ENCODE results near the gene PRKG1.

Gene PRKG1

GRCh38 chr10:52284416-52285013 lies 1210.2 kb downstream of the PRKG1 start:
- H3K9ac ChIP-seq (ENCODE audit: low read length) = no peak overlapping the region
- no peak overlapping the region for H2AFZ ChIP-seq (ENCODE audit: low read depth, low read length, severe bottlenecking)
- H3K9me2 ChIP-seq (replicated peaks; ENCODE audit: insufficient read depth, low read length) = no peaks in the 10 kb centered on the region
- TF ChIP-seq EZH2phosphoT487 (conservative IDR thresholded peaks at IDR 0.05; ENCODE audit: low read length) (no peak), CTCF (IDR thresholded peaks at IDR 0.05; ENCODE audit: insufficient read depth, low read length, poor library complexity, severe bottlenecking) (no peak)
- H3K27ac ChIP-seq (ENCODE audit: low read depth, low read length) = no peak overlapping the region
- H3F3A ChIP-seq (ENCODE audit: insufficient read depth) = no peaks in the 10 kb centered on the region
- no peaks in the 10 kb centered on the region for H3K27me3 ChIP-seq (ENCODE audit: low read length)
- H3K36me3 ChIP-seq (ENCODE audit: low read length) = no peaks in the 10 kb centered on the region
- no peak overlapping the region for H3K4me3 ChIP-seq (ENCODE audit: insufficient read depth, low read length, poor library complexity, severe bottlenecking)
- H4K20me1 ChIP-seq (ENCODE audit: low read depth, low read length) = no peaks in the 10 kb centered on the region
- no peaks in the 10 kb centered on the region for H3K79me2 ChIP-seq (ENCODE audit: insufficient read depth, low read length)
- H3K9me3 ChIP-seq (ENCODE audit: insufficient read depth, low read length) = no peaks in the 10 kb centered on the region
- H3K4me2 ChIP-seq (ENCODE audit: low read depth, low read length, poor library complexity, severe bottlenecking) = no peak overlapping the region

- Histone ChIP-seq H3K4me2 (ENCODE audit: low read depth, low read length, poor library complexity, severe bottlenecking) (no peak overlapping the region), H3K27me3 (ENCODE audit: low read length) (no peaks in the 10 kb centered on the region)
- TF ChIP-seq CTCF (IDR thresholded peaks at IDR 0.05; ENCODE audit: insufficient read depth, low read length, poor library complexity, severe bottlenecking) (no peak), EZH2phosphoT487 (conservative IDR thresholded peaks at IDR 0.05; ENCODE audit: low read length) (no peak)
Observed at GRCh38 chr10:52287866-52288265, 1213.6 kb downstream of the PRKG1 start.

GRCh38 chr10:52297747-52298146 lies 1223.5 kb downstream of the PRKG1 start:
- no peak for TF ChIP-seq EZH2phosphoT487 (conservative IDR thresholded peaks at IDR 0.05; ENCODE audit: low read length)
- TF ChIP-seq CTCF (IDR thresholded peaks at IDR 0.05; ENCODE audit: insufficient read depth, low read length, poor library complexity, severe bottlenecking) = no peak
- Histone ChIP-seq H3F3A (ENCODE audit: insufficient read depth) (no peaks in the 10 kb centered on the region), H3K4me3 (ENCODE audit: insufficient read depth, low read length, poor library complexity, severe bottlenecking) (no peak overlapping the region), H4K20me1 (ENCODE audit: low read depth, low read length) (no peaks in the 10 kb centered on the region), H3K27ac (ENCODE audit: low read depth, low read length) (no peak overlapping the region), H3K9me3 (ENCODE audit: insufficient read depth, low read length) (no peaks in the 10 kb centered on the region), H3K9me2 (replicated peaks; ENCODE audit: insufficient read depth, low read length) (no peaks in the 10 kb centered on the region), H3K9ac (ENCODE audit: low read length) (no peak overlapping the region), H3K79me2 (ENCODE audit: insufficient read depth, low read length) (no peaks in the 10 kb centered on the region), H3K27me3 (ENCODE audit: low read length) (no peaks in the 10 kb centered on the region), H2AFZ (ENCODE audit: low read depth, low read length, severe bottlenecking) (no peak overlapping the region), H3K36me3 (ENCODE audit: low read length) (no peaks in the 10 kb centered on the region), H3K4me2 (ENCODE audit: low read depth, low read length, poor library complexity, severe bottlenecking) (no peak overlapping the region)

More at GRCh38 chr10:52287866-52288265, 1213.6 kb downstream of the PRKG1 start:
- H3K9ac ChIP-seq (ENCODE audit: low read length) = no peak overlapping the region
- H3K9me3 ChIP-seq (ENCODE audit: insufficient read depth, low read length) = no peaks in the 10 kb centered on the region
- no peaks in the 10 kb centered on the region for H3F3A ChIP-seq (ENCODE audit: insufficient read depth)
- no peaks in the 10 kb centered on the region for H3K79me2 ChIP-seq (ENCODE audit: insufficient read depth, low read length)
- H3K4me3 ChIP-seq (ENCODE audit: insufficient read depth, low read length, poor library complexity, severe bottlenecking) = no peak overlapping the region
- no peaks in the 10 kb centered on the region for H4K20me1 ChIP-seq (ENCODE audit: low read depth, low read length)
- no peak overlapping the region for H3K27ac ChIP-seq (ENCODE audit: low read depth, low read length)
- H3K36me3 ChIP-seq (ENCODE audit: low read length) = no peaks in the 10 kb centered on the region
- no peaks in the 10 kb centered on the region for H3K9me2 ChIP-seq (replicated peaks; ENCODE audit: insufficient read depth, low read length)
- H2AFZ ChIP-seq (ENCODE audit: low read depth, low read length, severe bottlenecking) = no peak overlapping the region
